Gastroesophageal sphincter (tissue), 4 donors: ENCODE data around the gene TPT1. TPM values are rescaled to one million over a fixed set of nuclear protein-coding genes. Genes with fewer than 3 reads are reported as not detected.
"Not testable (repeated sequence)": the region's sequence is repeated elsewhere in the genome, so short reads cannot be mapped to it uniquely, and the experiment has no call there.

Experiments
- ATAC-seq: fragments of 150-250 bp; one replicate; pipeline ENCODE4 v1.9.1; 2016; ENCODE audit warnings: mild to moderate bottlenecking, moderate library complexity
- H3K27ac ChIP-seq, 4 donors: fragments of 200-600 bp; sonication (generic) in 3 of 4; 1 replicate in 3 of 4; 2 replicates in 1 of 4; pipeline ENCODE4 v1.5.1; 2016 to 2019
- H3K27me3 ChIP-seq: fragments of 200-600 bp; sonication (generic); one replicate; pipeline ENCODE4 v1.5.1; 2019
- H3K36me3 ChIP-seq, 2 donors: fragments of 200-600 bp; sonication (generic); one replicate each; pipeline ENCODE4 v1.5.1; 2019; ENCODE audit warnings: control low read depth in 1 of 2
- H3K4me1 ChIP-seq, 3 donors: fragments of 200-600 bp; sonication (generic); 1 replicate in 2 of 3; 2 replicates in 1 of 3; pipeline ENCODE4 v1.5.1; 2016 to 2019; ENCODE audit warnings: control low read depth in 2 of 3
- H3K4me3 ChIP-seq, 2 donors: fragments of 200-600 bp; sonication (generic); one replicate each; pipeline ENCODE4 v1.5.1; 2019; ENCODE audit warnings: mild to moderate bottlenecking in 1 of 2, moderate library complexity in 1 of 2
- H3K9me3 ChIP-seq, 3 donors: fragments of 200-600 bp; sonication (generic); one replicate each; pipeline ENCODE4 v1.5.1; 2017 to 2019; ENCODE audit warnings: control low read depth in 2 of 3
- CTCF ChIP-seq, 4 experiments: fragments of 200-600 bp in 2 of 4; fragments of 450-650 bp in 2 of 4; sonication (generic) in 1 of 4; IDR thresholded peaks; one replicate each; pipeline ENCODE4 v1.5.1; 2017 to 2019; ENCODE audit warnings: antibody characterized with exemption in 4 of 4, mild to moderate bottlenecking in 2 of 4, moderate library complexity in 2 of 4
- EP300 ChIP-seq: sonication (generic); formaldehyde crosslinking; IDR thresholded peaks from one replicate; pipeline ENCODE4 v1.6.1; 2017; ENCODE audit warnings: antibody characterized with exemption, mild to moderate bottlenecking
- POLR2A ChIP-seq, 2 donors: fragments of 450-650 bp; IDR thresholded peaks; one replicate each; pipeline ENCODE4 v1.6.1; 2017; ENCODE audit warnings: antibody characterized with exemption in 2 of 2, mild to moderate bottlenecking in 2 of 2, moderate library complexity in 1 of 2
- POLR2AphosphoS5 ChIP-seq: sonication (generic); formaldehyde crosslinking; IDR thresholded peaks from one replicate; pipeline ENCODE4 v1.6.1; 2017; ENCODE audit warnings: antibody characterized with exemption
- WGBS, 2 donors: methylation state at CpG; one replicate each; pipeline ENCODE4 v1.1.5; 2018; ENCODE audit warnings: low coverage in 1 of 2; 5-methylcytosine and 5-hydroxymethylcytosine counted together
- total RNA-seq, 4 donors: library from RNA; depleted of rRNA; stranded (reverse); fragments of >200 nt; gene quantifications; one replicate each; pipeline ENCODE4 v1.1.0, GENCODE V29; 2016

Gene TPT1
- total RNA-seq, 4 donors from 2014 or later: 1,925 to 3,753 (median 2,929) TPM

GRCh38 chr13:45352031-45352430 lies 11.0 kb upstream of the TPT1 start:
- Histone ChIP-seq H3K27ac (no peak overlapping the region), H3K36me3 (peaks cover 0 to 100% of the 10 kb centered on the region in 2 donors), H3K27me3 (no peaks in the 10 kb centered on the region), H3K9me3 (no peaks in the 10 kb centered on the region), H3K4me3 (no peak overlapping the region), H3K4me1 (peaks cover 0 to 21% (median 0%) of the 10 kb centered on the region in 3 donors)
- TF ChIP-seq CTCF (IDR thresholded peaks at IDR 0.05) (no peak), POLR2A (IDR thresholded peaks at IDR 0.05) (no peak), POLR2AphosphoS5 (no peak), EP300 (no peak)
- 65 to 71% methylated on average over 7 of the region's 10 CpGs for WGBS, 2 donors
- ATAC-seq: no peak

GRCh38 chr13:45350152-45350551 lies 9.2 kb upstream of the TPT1 start:
- ATAC-seq: no peak
- no peaks in the 10 kb centered on the region for H3K9me3 ChIP-seq
- H3K4me3 ChIP-seq: no peak overlapping the region

GRCh38 chr13:45349438-45349837 lies 8.5 kb upstream of the TPT1 start:
- Histone ChIP-seq H3K9me3 (no peaks in the 10 kb centered on the region), H3K36me3 (peaks cover 0 to 100% of the 10 kb centered on the region in 2 donors), H3K27ac (peak overlapping the region in 1 of 4 donors; percentile 43), H3K27me3 (no peaks in the 10 kb centered on the region), H3K4me3 (no peak overlapping the region), H3K4me1 (peaks cover 0 to 23% (median 0%) of the 10 kb centered on the region in 3 donors)
- peak; percentile 31 for ATAC-seq
- 27 to 38% methylated on average over 2 of the region's 2 CpGs for WGBS, 2 donors
- no peak for TF ChIP-seq POLR2AphosphoS5
- no peak for TF ChIP-seq EP300

More at GRCh38 chr13:45350152-45350551, 9.2 kb upstream of the TPT1 start:
- Histone ChIP-seq H3K27ac (no peak overlapping the region), H3K4me1 (peaks cover 0 to 23% (median 0%) of the 10 kb centered on the region in 3 donors), H3K36me3 (peaks cover 0 to 100% of the 10 kb centered on the region in 2 donors), H3K27me3 (no peaks in the 10 kb centered on the region)
- TF ChIP-seq EP300 (no peak), POLR2A (IDR thresholded peaks at IDR 0.05) (no peak), CTCF (IDR thresholded peaks at IDR 0.05) (no peak), POLR2AphosphoS5 (no peak)
- 93 to 95% methylated on average over 5 to 8 of the region's 8 CpGs for WGBS, 2 donors

- ATAC-seq: not testable (repeated sequence)
These were observed 3.1 kb upstream of the TPT1 start for GRCh38 chr13:45344064-45344463.

GRCh38 chr13:45343102-45343501 lies 2.1 kb upstream of the TPT1 start:
- 95% methylated on average over 8 of the region's 9 CpGs; no CpG with 5 or more reads in 1 of the 2 donors for WGBS, 2 donors
- peaks cover 4 to 61% of the 10 kb centered on the region in 2 donors for H3K36me3 ChIP-seq
- H3K9me3 ChIP-seq, ATAC-seq, H3K4me3 ChIP-seq, H3K27me3 ChIP-seq: not testable (repeated sequence)
- peak overlapping the region in 2 of 4 donors; percentile 100 for H3K27ac ChIP-seq
- peaks cover 10 to 48% (median 23%) of the 10 kb centered on the region in 3 donors for H3K4me1 ChIP-seq

More at GRCh38 chr13:45344064-45344463, 3.1 kb upstream of the TPT1 start:
- not testable (repeated sequence) for H3K27me3 ChIP-seq, H3K4me3 ChIP-seq, H3K27ac ChIP-seq, H3K9me3 ChIP-seq
- 92 to 94% methylated on average over 6 to 8 of the region's 8 CpGs for WGBS, 2 donors
- Histone ChIP-seq H3K4me1 (peaks cover 3 to 47% (median 13%) of the 10 kb centered on the region in 3 donors), H3K36me3 (peaks cover 4 to 61% of the 10 kb centered on the region in 2 donors)

GRCh38 chr13:45342668-45343067 lies 1.7 kb upstream of the TPT1 start:
- WGBS, 2 donors: 95 to 97% methylated on average over 13 to 14 of the region's 14 CpGs
- peaks cover 4 to 61% of the 10 kb centered on the region in 2 donors for H3K36me3 ChIP-seq
- peak overlapping the region in 1 of 2 donors; percentile 87 for H3K4me3 ChIP-seq

GRCh38 chr13:45341799-45342500 lies 967 bp upstream of the TPT1 start:
- ATAC-seq: no peak
- H3K9me3 ChIP-seq: no peaks in the 10 kb centered on the region
- peak overlapping the region; percentile 90 to 100 (median 100) for H3K27ac ChIP-seq
- whole genome bisulfite sequencing, 2 donors: 18 to 30% methylated on average over 9 to 10 of the region's 17 CpGs
- TF ChIP-seq CTCF (IDR thresholded peaks at IDR 0.05): no peak
- TF ChIP-seq EP300: no peak
- peak; percentile 63 for TF ChIP-seq POLR2AphosphoS5
- peak in 1 of 2 donors; percentile 10 for TF ChIP-seq POLR2A (IDR thresholded peaks at IDR 0.05)
- H3K27me3 ChIP-seq: no peaks in the 10 kb centered on the region
- H3K4me1 ChIP-seq: peaks cover 10 to 48% (median 29%) of the 10 kb centered on the region in 3 donors
- peak overlapping the region; percentile 70 to 87 for H3K4me3 ChIP-seq
- peaks cover 4 to 61% of the 10 kb centered on the region in 2 donors for H3K36me3 ChIP-seq

More at GRCh38 chr13:45342668-45343067, 1.7 kb upstream of the TPT1 start:
- H3K9me3 ChIP-seq, ATAC-seq, H3K27me3 ChIP-seq: not testable (repeated sequence)
- peaks cover 10 to 48% (median 27%) of the 10 kb centered on the region in 3 donors for H3K4me1 ChIP-seq
- H3K27ac ChIP-seq: peak overlapping the region; percentile 90 to 100 (median 100)
